ENCODE results near the gene ZDHHC11B. TPM values are rescaled to one million over a fixed set of nuclear protein-coding genes. Genes with fewer than 3 reads are reported as not detected.
"Not testable (repeated sequence)": the region's sequence is repeated elsewhere in the genome, so short reads cannot be mapped to it uniquely, and the experiment has no call there.

ZDHHC11B gene
- total RNA-seq, 4 donors from 2014 or later, result 2.5 to 19.0 (median 4.7) TPM

DNA sequence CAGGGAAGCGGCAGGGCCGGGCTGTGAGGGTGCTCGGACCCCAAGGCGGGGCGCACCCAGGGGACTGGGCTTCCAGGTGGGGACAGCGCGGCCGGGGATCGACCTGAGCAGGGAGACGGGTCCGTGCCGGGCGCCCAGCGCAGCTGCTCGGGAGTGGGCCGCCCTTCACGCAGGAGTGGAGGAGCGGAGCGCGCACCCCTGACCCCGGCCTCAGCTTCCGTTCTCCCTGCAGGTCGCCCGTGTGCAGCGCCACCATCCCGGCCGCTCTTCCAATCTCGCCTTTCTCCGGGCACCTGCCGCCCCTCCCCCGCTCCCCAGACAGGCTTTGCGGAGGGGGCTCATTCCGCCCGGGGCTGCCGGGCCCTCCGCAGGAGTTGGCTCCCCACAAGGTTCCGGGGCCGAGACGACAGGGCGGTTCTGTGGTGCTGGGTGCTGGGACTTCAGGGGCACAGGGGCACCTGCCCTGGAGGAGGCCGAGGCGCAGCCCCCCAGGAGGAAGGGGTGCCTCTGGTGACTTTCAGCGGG, 714 bp upstream of the ZDHHC11B start:
- 3% methylated on average over 15 of the region's 43 CpGs; no CpG with 5 or more reads in 1 of the 2 donors for WGBS, 2 donors
- intact Hi-C loops (cut with DNase I; ENCODE audit: low total_unique reads), result not testable (repeated sequence)
- H3K4me3 ChIP-seq (ENCODE audit: low read depth, poor library complexity, severe bottlenecking), result peak overlapping the region; percentile 45
- peak in 1 of 2 donors; percentile 86 for DNase-seq (ENCODE audit: low spot score in 2 of 2)

DNA sequence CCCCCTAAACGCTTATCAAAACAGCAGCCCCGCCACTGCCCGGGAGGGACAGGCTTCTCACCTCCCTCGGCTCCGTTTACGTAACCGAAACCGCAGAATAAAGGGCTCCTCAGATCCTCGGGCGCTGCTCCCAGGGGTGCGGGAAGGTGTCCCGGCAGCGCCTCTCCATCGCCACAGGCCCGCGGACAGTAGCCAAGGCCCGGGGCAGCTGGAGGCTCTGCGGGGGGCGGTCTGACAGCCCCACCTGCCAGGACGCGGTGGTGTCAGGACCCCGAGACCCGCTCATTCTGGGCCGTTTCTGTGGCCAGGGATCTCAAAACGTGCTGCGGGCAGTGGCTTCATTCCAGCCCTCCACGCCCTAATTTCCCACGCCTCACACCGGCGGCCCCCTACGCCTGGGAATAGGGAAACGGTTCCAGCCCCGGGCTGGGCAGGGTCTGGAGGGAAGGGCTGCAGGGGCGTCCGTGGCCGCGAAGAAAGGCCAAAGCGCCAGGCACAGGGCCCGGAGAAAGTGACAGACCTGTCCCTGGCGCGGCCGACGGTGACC, 575 bp downstream of the ZDHHC11B start:
- 0 to 1% methylated on average over 32 to 43 of the region's 43 CpGs for WGBS, 2 donors
- intact Hi-C loops (cut with DNase I; ENCODE audit: low total_unique reads), result not testable (repeated sequence)
- H3K4me3 ChIP-seq (ENCODE audit: low read depth, poor library complexity, severe bottlenecking), result peak overlapping the region; percentile 40
- peak in 1 of 2 donors; percentile 90 for DNase-seq (ENCODE audit: low spot score in 2 of 2)

- DNase-seq (ENCODE audit: low spot score in 2 of 2); H3K4me3 ChIP-seq (ENCODE audit: low read depth, poor library complexity, severe bottlenecking); intact Hi-C loops (cut with DNase I; ENCODE audit: low total_unique reads): not testable (repeated sequence)
- 2 to 3% methylated on average over 15 to 29 of the region's 31 CpGs for WGBS, 2 donors
Measured at GRCh38 chr5:783049-783802, 1.3 kb downstream of the ZDHHC11B start.

GRCh38 chr5:782356-782755, 2.2 kb downstream of the ZDHHC11B start:
- no CpG with 5 or more reads among the region's 12 CpGs for WGBS, 2 donors
- DNase-seq (ENCODE audit: low spot score in 2 of 2); H3K4me3 ChIP-seq (ENCODE audit: low read depth, poor library complexity, severe bottlenecking); intact Hi-C loops (cut with DNase I; ENCODE audit: low total_unique reads): not testable (repeated sequence)

- DNase-seq (ENCODE audit: low spot score in 2 of 2); H3K4me3 ChIP-seq (ENCODE audit: low read depth, poor library complexity, severe bottlenecking); intact Hi-C loops (cut with DNase I; ENCODE audit: low total_unique reads): not testable (repeated sequence)
- WGBS, 2 donors, result 86 to 89% methylated on average over 16 to 17 of the region's 17 CpGs
Measured at GRCh38 chr5:780571-780970, 4.0 kb downstream of the ZDHHC11B start.

GRCh38 chr5:778967-779366, 5.6 kb downstream of the ZDHHC11B start:
- 86 to 91% methylated on average over 3 to 8 of the region's 9 CpGs for WGBS, 2 donors
- H3K4me3 ChIP-seq (ENCODE audit: low read depth, poor library complexity, severe bottlenecking); intact Hi-C loops (cut with DNase I; ENCODE audit: low total_unique reads): not testable (repeated sequence)
- DNase-seq (ENCODE audit: low spot score in 2 of 2), result peak in 1 of 2 donors; percentile 54

DNA sequence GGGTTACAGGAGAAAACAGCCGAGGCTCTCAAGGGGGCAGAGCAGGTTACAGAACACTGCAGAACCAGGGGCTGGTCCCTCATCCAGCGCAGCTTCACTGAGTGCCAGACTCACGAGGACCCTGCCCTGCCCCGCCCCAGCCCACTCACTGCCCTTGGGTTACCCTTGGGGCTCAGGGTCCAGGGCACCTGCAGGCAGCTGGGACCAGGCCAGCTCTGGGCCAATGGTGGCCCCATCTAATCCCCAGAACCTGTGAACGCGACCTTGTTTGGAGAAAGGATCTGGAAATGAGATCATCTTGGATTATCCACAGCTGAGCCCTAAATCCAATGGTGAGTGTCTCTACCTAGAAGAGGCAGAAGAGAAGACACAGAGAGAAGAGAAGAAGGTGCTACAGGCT, 6.1 kb downstream of the ZDHHC11B start:
- 98% methylated on average over 3 of the region's 6 CpGs; no CpG with 5 or more reads in 1 of the 2 donors for WGBS, 2 donors
- DNase-seq (ENCODE audit: low spot score in 2 of 2), result peak in 1 of 2 donors; percentile 42
- H3K4me3 ChIP-seq (ENCODE audit: low read depth, poor library complexity, severe bottlenecking); intact Hi-C loops (cut with DNase I; ENCODE audit: low total_unique reads): not testable (repeated sequence)

DNA sequence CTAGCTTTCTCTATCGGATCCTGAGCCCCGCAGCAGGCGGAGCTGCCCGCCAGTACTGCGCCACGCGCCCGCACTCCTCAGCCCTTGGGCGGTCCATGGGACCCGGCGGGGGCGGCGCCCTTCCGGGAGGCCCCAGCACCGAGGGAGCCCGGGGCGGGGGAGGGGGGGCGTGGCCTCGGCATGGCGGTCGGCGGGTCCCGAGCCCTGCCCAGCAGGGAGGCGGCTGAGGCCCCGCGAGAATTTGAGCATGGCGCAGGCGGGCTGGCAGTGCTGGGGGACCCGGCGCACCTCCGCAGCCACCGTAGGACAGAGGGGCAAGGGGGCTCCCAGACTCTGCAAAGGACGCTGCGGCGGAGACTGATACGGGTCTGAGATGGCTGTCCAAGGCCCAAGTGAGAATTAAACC, 6.8 kb downstream of the ZDHHC11B start:
- no peak overlapping the region for H3K4me3 ChIP-seq (ENCODE audit: low read depth, poor library complexity, severe bottlenecking)
- no peak for TF ChIP-seq POLR2A (IDR thresholded peaks at IDR 0.05)
- TF ChIP-seq, protein P1, sequence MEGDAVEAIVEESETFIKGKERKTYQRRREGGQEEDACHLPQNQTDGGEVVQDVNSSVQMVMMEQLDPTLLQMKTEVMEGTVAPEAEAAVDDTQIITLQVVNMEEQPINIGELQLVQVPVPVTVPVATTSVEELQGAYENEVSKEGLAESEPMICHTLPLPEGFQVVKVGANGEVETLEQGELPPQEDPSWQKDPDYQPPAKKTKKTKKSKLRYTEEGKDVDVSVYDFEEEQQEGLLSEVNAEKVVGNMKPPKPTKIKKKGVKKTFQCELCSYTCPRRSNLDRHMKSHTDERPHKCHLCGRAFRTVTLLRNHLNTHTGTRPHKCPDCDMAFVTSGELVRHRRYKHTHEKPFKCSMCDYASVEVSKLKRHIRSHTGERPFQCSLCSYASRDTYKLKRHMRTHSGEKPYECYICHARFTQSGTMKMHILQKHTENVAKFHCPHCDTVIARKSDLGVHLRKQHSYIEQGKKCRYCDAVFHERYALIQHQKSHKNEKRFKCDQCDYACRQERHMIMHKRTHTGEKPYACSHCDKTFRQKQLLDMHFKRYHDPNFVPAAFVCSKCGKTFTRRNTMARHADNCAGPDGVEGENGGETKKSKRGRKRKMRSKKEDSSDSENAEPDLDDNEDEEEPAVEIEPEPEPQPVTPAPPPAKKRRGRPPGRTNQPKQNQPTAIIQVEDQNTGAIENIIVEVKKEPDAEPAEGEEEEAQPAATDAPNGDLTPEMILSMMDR (IDR thresholded peaks at IDR 0.05), result no peak
- intact Hi-C loops (cut with DNase I; ENCODE audit: low total_unique reads), result no loop called here
- WGBS, 2 donors, result 91 to 92% methylated on average over 34 to 36 of the region's 36 CpGs
- DNase-seq (ENCODE audit: low spot score in 2 of 2), result no peak

- intact Hi-C loops (cut with DNase I; ENCODE audit: low total_unique reads), result no loop called here
- H3K4me3 ChIP-seq (ENCODE audit: low read depth, poor library complexity, severe bottlenecking), result no peak overlapping the region
- WGBS, 2 donors, result 86 to 90% methylated on average over 42 of the region's 42 CpGs
- TF ChIP-seq POLR2A (IDR thresholded peaks at IDR 0.05), result no peak
- TF ChIP-seq, protein P1 (IDR thresholded peaks at IDR 0.05), result no peak
- DNase-seq (ENCODE audit: low spot score in 2 of 2), result no peak
Measured at GRCh38 chr5:776862-777711, 7.4 kb downstream of the ZDHHC11B start.
